HG03060 (cell line): ENCODE measurements around the gene PARD6B.
"Not testable (repeated sequence)": the region's sequence is repeated elsewhere in the genome, so short reads cannot be mapped to it uniquely, and the experiment has no call there.

Experiments used
- ATAC-seq: cut with Tn5 transposase; IDR thresholded peaks from one replicate; pipeline ENCODE4 v1.9.1; 2021; ENCODE audit warnings: low read depth, moderate number of reproducible peaks; ENCODE audit not compliant: unreplicated experiment

Gene PARD6B

GRCh38 chr20:50744143-50744792 is 12.9 kb downstream of the PARD6B start:
- ATAC-seq, result no peak

DNA sequence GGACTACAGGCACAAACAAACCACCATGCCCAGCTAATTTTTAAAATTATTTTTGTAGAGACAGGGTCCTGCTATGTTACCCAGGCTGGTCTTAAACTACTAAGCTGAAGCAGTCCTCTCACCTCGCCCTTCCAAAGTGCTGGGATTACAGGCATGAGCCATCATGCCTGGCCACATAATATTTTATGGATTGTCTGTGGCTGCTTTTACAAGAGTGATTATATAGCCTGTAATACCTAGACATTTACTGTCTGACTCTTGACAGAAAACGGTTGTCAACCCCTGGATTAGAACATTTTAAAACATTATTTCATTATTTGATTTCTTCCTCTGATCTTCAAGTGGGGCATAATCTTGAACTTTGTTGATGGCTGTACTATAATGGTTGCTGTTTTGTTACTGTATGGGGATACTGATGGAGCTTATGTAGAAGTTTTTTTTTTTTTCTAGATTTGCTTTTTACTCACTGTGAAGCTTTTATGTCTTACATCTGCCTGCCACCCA is 14.3 kb downstream of the PARD6B start:
- no peak for ATAC-seq

DNA sequence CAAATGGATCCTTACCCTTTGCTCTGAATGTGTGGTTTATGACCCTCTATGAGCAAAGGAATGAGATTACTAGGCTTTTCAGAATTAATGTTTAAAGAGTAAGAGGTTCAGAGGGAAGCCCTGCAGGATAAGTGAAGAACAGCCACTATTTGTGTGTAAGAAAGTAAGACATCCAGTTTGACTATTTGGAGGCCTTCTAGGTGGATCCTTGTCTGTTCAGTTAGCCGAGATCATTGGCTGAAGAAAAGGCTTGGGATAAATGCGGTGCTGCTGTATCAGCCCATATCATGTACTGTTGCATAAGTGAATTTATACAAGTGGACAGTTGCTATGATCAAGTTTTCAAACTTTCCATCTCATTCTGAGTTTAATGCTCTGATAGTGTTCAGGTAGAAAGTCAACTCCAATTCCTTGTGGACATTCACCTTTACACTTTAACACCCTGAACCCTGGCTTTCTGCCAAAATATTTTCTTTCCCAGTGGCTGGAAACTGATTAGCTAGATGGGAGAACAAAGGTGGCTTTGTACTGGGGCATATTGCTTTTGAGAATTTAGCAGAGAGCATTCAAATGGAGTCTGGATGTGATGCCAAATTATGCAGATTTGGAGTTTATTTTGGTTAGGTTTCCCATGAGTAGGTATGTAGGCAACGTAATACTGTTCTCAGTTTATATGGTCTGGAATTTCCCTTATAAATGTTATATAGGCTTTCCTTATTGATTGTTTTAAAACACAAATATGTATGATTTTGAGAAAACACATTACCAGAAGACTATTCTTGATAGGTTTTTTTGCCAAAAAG is 15.0 kb downstream of the PARD6B start:
- no peak for ATAC-seq

DNA sequence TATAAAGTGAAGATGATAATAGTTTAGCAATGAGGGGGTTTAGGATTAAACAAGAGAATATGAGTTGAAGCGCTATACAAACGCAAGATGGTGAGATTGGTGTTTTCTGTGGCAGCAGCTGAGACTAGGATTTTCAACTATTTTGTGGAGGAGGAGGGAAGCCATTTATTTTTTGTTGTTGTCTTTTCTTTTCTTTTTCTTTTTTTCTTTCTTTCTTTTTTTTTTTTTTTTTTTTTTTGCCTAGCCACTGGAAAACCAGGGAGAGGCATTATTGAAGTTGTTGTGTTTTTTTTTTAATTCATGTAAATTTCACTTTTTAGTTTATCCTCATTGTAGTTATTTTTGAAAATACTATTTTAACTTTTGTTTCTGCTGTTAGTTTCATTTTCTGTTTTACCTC is 15.9 kb downstream of the PARD6B start:
- ATAC-seq, result no peak

- ATAC-seq, result no peak
Observed at GRCh38 chr20:50750145-50750671, 18.8 kb downstream of the PARD6B start.

GRCh38 chr20:50753152-50753551 is 21.8 kb downstream of the PARD6B start:
- no peak for ATAC-seq

GRCh38 chr20:50754420-50754819 is 23.0 kb downstream of the PARD6B start:
- no peak for ATAC-seq

- no peak for ATAC-seq
Observed at GRCh38 chr20:50756447-50756846, 25.1 kb downstream of the PARD6B start.

GRCh38 chr20:50758469-50758868 is 27.1 kb downstream of the PARD6B start:
- ATAC-seq, result no peak

- ATAC-seq, result no peak
Observed at GRCh38 chr20:50758992-50759391, 27.6 kb downstream of the PARD6B start.

DNA sequence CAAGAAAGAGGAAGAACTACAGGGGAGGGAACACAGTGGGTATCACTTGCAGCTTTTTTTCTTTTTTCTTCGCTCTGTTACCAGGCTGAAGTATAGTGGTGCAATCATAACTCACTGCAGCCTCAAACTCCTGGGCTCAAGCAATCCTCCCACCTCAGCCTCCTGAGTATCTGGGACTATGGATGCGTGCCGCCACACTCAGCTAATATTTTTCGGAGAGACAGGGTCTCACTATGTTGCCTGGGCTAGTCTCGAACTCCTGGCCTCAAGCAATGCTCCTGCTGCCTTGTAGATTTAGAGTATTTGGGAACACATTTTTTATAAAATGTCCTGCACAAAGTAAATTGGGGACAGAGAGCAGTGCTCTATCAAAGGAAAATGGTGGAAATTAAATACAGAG is 28.3 kb downstream of the PARD6B start:
- no peak for ATAC-seq

GRCh38 chr20:50762045-50762422 is 30.7 kb downstream of the PARD6B start:
- ATAC-seq, result no peak

GRCh38 chr20:50762435-50763220 is 31.2 kb downstream of the PARD6B start:
- no peak for ATAC-seq

- not testable (repeated sequence) for ATAC-seq
Observed at GRCh38 chr20:50763550-50764458, 32.4 kb downstream of the PARD6B start.

- not testable (repeated sequence) for ATAC-seq
Observed at GRCh38 chr20:50765251-50765650, 33.9 kb downstream of the PARD6B start.

DNA sequence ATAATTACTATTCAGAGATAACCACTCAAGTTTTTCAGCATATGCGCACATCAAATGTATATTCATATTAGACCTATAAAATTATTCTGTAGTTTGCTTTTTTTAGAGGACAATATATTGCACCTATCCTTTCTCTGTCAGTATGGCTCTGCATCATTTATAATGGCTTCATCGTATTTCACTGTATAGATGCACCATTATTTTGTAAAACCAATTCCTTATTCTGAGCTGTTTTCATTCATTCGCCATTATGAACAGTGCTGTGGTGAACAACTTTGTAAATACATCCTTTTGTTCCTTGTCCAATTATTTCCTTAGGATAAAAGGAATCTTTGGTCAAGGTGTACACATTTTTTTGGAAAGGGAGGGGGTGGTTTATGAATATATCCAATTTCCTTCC is 34.3 kb downstream of the PARD6B start:
- no peak for ATAC-seq

GRCh38 chr20:50766955-50767809 is 35.8 kb downstream of the PARD6B start:
- not testable (repeated sequence) for ATAC-seq

DNA sequence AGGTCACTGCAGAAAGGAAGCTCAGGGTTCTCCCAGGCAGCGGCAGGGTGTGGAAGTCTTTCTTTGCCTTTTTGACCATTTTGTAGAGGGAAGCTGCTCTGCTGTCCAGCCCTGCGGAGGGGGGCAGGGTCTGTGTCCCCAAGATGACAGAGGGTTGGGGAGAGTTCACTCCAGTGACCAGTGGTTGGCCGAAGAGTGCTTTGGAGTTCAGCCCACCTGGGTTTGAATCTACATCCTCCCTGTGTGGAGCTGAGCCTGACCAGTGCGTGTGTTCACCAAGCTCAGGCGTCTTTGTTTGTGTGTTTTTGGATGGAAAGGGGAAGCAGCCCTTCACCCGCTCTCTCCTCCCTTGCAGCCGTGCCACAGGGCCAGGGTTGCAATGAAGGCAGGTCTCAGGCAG is 37.6 kb downstream of the PARD6B start:
- ATAC-seq, result not testable (repeated sequence)

- ATAC-seq, result not testable (repeated sequence)
Observed at GRCh38 chr20:50769551-50770085, 38.2 kb downstream of the PARD6B start.
